GM19468 (cell line): ENCODE results near the gene NCOA7.

Experiments used
- ATAC-seq: cut with Tn5 transposase; IDR thresholded peaks from one replicate; pipeline ENCODE4 v1.9.1; 2021; ENCODE audit warnings: mild to moderate bottlenecking, moderate library complexity, moderate number of reproducible peaks; ENCODE audit not compliant: unreplicated experiment; ENCODE audit errors: extremely low read depth

The NCOA7 gene

DNA sequence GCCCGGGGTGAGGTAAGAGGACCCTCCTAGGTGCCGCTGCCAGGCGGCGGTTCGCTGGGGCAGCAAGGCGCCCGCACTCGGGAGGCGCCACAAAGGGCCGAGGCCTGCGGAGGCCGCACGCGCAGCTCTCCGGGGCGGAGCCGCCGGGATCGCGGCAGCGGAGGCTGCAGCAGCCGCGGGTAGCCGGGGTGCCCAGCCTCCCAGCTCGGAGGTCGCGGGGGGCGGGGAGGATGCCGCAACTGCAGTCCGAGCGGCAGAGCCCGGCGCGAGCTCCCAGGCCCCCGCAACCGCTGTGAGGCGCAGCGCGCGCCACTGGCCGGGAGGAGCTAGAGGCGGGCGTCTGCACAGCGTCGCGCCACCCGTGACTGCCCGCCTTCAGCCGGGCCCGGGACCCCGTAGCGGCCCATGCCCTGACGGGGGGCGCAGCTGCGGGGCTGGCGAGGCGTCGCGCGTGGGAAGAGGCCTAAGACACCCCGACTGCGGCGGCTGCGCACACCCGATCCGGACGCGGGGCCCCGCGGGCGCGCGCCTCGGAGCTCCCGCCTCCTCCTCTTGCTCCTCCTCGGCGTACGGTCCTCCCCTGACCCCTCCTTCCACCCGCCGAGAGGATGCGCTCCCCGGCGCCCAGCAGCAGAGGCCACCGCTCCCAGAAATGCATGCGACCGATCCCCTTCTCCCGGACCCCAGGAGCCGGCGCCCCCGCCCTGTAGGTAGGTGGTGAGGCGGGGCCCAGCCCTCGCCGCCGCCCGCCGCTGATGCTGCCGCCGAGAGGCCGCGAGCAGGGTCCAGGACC, at the start of gene NCOA7:
NCOA7 (plus strand) TSS at position 603 of the 793 bp plus-strand sequence. CDS start 24,395 bp downstream, outside the sequence.
- peak; percentile 38 for ATAC-seq

GRCh38 chr6:125741336-125741735, 49.4 kb upstream of the NCOA7 start:
- no peak for ATAC-seq

- ATAC-seq, result no peak
Measured at GRCh38 chr6:125742024-125742423, 48.7 kb upstream of the NCOA7 start.

DNA sequence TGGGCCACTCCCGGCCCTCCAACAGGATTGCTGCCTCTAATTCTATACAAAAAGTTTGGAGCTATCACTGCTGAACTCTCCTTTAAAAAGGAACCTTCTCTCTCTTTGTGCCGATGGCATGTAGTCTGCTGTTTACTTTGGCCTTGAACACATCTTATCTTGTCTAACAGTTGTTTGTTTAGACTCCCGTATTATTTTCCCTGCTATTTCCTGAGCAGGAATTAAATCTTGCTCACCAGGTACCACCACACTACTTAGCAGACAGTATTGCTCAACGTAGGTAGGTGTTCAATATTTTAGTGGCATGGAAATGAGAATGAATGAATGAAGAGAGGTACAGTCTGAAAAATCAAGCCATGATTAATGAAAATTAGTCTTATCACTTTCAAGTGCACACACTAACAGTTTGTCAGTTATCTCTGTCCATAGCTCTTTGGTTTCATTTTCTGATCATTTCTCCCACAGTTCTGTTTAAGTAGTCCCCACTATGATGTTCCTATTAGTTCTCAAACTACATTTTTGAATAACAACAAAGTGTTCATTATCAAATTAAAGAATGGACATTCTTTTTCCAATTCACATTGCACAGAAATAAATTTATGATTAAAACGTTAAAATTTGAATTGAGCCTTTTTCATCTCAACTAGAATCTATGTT, 48.2 kb upstream of the NCOA7 start:
- no peak for ATAC-seq

DNA sequence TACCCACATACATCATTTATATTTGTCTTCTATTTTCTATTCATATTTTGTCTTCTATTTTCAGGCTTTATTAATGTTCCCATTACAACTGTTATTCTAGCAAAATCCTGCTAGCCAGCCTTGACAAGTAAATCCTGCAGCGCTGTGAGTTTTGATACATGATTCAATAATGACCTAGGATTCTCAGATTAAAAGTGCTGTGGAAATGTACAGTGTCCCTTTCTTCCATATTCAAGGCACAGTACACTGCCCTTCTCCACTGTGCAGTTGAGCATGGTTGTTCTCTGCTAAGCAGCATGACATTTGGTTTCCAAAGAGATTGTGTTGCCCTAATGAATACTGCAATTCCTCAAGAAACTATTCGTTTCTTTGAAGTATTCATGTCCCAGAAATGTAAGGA, 47.2 kb upstream of the NCOA7 start:
- no peak for ATAC-seq

DNA sequence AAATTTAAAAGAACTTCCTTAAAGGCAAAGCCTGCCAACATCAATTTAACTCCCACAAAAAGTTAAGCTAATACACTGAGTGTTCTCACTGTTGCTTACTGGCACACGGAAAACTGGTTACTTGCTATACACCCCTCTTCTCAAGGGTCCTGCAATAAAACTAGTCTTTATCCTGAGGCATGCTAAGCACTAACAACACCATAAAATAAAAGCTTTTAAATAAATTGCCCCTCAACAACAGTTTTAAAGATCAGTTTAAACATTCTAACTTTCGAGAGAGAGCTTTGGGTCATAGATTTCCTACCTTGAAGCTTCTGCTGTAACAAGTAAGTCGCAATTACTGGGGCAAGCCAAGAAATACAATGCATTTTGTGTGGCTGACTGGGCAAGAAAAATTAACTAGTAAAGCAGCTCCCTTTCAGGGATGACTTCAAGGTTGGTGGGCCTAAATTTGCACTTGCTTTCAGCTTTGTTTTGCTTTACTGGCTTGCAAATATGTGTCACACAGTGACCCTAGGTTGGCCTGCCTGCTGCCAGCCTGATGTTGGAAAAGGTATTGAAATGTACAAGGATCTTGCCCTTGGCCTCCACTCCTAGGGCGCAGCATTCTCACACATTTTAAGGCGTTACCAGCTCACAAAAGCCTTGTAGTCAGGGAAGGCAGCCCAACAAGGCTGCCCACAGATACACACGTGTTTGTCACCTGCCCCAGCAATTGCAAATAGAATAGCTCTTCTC, 45.3 kb upstream of the NCOA7 start:
- no peak for ATAC-seq

- ATAC-seq, result no peak
Measured at GRCh38 chr6:125746019-125746414, 44.7 kb upstream of the NCOA7 start.

DNA sequence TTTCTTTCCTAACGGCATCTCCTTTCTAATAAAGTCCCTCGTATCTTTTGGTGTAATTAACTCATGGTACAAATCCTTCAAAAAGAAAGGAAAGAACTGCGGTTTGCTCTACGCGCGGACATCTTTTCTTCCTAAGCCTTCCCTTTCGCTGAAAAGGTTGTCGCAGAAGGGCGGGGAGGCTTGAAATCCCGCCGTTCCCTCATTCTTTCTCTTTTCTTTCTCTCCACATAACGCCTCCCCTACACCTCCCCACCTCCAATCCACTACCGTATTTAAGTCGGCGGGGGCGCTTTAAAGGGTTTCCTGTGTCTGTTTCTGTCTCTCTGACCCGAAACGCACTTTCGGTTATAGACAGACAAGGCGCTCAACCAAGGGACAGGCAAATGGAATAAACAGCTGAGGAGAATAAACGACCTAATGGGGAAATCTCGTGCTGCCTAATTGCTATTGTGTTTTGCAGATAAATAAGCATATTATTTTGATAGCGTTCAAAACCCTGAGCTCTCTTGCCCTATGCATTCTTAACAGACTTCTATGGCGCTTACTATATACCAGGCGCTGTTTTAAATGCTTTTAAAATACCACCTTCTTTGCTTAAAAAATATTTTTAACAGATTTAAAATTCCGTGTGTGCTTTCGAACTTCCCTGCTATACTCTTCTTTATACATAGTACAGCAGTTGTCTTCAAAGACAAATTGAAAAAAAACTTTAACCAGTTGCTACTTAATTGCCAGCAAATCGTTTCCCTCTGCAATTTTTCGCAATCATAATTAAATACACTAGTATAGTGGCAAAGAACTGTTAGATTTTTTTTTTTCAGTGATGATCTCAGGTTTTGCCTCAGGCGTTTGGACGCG, 43.8 kb upstream of the NCOA7 start:
- peak; percentile 28 for ATAC-seq

DNA sequence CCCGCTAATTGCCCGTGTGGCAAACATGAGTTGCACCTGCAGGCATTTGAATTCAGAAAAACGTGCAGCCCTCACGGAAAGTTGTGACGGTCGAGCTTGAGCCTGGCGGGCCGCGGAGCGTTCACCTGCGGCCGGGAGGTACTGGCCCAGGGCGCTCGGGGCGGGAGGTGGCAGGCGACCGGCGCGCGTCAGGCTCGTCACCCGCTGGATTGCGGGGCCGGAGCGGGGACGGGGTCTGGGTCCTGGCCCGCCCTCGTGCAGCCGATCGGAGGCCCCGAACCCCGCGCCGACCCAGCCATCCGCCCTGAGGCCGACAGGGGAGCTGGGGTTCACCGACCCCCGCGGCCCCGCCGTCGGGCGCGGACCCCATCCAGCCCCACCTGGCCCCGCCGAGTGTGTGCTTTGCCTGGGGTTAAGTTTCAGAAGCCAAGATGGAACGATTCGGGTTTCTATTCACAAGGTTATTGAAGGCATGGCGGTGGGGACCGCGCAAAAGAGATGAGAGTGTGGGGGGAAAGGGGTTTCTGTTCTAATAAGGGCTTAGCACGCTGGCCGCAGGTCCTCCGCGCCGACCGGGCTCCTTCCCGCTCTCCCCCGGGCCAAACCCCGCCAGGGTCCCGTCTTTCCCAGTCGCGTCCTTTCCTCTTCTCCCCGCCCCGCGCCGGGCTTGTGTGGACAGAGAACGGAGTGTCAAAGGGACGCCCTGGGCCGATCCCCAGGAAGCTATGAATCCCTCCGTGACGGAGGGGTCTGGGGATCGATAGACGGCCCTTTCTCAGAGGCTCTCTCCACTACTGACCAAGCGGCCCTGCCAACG, 43.0 kb upstream of the NCOA7 start:
- ATAC-seq, result no peak

DNA sequence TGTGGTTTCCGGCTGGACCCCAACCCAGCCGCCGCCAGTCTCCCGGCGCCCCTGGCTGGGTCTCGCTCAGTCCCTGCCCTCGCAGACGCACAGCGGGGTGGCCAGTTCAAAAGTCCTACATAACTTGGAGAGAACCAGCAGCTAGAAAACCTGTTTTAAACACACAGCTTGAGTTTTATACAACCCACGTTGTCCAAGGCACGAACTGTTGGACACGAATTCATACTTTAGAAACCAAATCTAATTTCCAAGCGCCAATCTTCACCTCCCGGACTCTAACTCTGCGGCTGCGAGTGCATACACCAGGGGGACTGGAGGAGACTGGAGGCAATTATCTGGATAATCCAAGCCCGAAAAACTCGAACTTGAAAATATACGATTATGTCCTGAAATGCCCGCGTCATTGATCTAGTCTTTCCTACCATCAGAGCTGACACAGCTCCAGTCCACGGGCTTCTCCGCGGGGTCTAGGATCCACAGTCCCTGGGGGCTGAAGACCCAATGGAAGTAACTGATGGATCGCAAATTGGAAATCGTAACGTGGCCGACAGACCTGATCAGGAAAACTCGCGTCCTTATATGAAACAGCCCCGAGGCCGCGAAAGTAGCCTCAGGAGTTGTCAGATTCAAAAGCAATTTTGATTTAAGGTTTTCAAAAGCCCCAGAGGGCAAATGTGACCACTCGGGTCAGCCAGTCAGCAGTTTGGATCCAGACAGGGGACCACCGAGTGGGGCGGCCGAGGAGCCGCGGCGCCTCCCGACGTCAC, 42.2 kb upstream of the NCOA7 start:
- ATAC-seq, result no peak

DNA sequence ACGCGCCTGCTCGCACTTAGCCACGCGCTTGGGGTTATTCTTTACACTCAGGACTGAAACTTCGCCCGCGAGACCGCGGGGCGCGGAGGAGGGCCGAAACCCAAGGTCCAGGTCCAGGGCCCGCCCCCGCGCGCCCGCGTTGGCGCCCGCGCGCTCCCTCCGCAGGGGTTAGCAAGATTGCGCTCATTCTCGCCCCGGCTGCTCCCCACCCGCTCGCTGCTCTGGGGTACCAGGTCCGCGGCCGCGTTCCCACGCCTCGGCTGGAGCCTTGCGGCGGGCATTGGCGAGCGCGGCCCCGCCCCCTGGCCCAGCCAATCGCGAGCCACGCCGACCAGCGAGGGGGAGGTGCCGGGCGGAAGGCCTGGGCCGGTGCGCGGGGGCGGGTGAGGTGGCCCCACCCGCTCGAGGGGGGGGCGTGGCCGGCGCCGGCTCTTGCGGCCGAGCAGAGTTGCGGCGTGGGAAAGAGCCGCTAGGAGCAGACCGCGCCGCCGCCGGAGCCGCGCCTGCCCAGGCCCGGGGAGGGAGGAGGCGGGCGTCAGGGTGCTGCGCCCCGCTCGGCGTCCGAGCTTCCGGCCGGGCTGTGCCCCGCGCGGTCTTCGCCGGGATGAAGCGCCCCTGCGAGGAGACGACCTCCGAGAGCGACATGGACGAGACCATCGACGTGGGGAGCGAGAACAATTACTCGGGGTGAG, 41.4 kb upstream of the NCOA7 start, which contains the start of gene HEY2:
HEY2 (plus strand) TSS at position 460 of the 692 bp plus-strand sequence; CDS start at position 605, 145 bp downstream.
- peak; percentile 83 for ATAC-seq

DNA sequence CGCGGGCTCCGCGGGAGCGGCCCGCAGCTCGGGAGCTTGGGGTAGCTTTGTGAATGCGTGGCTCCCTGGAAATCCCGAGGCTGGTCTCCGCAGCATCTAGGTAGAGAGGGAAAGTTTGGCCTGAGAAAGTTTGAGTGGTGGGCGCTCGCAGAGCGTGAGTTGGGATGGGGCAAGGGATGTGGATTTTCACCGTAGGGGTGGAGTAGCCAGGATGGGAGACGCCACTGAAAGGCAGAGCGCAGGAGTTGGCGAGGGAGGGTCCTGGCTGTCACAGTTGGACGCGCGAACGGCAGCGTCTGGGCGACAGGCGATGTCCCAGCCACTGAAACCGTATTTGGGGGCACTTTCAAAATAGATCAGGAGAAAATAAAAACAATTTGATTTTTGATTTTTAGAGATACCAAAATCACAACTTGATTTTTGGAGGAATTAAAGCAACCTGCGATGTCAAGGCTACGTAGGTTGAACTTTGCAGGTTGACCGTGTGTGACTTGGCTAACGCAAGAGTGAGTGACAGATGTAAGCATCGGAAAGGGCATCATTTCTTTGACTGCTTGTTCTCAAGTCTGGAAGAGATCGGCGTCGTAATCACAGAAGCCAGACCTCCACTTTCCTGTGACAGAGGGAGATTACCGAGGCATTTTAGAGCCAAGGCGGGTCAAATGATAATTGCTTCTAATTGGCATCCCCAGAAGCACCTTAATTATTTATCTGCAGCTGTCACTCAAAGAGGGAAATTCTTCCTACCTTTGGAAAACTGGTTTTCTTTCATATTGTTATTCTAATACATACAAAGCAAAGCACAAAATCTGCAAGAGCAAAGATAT, 40.7 kb upstream of the NCOA7 start:
- ATAC-seq, result no peak

DNA sequence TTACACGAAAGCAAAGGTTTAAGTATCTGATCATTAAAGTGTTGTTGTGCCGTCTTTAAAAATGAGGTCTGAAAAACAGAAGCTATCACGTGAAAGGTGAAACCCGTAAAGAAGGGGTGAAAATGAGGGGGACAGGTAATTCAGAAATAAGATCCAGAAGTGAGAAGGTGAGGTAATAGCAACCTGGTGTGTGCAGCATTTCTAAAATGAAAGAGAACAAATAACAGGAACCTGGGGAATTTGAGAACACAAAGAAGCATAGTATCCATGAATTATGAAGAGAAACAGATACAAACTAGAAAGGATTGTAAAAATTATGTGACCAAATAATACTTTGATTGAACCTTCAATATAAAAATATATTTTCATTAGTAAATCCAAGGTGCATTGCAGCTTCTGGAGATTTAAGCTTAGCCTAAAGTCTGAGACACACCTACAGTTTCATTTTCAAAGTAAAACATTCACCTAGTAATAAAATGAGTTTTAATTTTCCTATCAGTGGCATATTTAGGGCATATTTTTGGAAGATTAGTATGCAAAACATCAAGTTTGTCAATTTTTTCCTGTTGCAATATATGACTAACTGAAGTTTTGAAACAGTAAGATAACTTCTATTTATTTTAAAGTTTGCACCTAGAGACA, 39.9 kb upstream of the NCOA7 start:
- ATAC-seq, result no peak

DNA sequence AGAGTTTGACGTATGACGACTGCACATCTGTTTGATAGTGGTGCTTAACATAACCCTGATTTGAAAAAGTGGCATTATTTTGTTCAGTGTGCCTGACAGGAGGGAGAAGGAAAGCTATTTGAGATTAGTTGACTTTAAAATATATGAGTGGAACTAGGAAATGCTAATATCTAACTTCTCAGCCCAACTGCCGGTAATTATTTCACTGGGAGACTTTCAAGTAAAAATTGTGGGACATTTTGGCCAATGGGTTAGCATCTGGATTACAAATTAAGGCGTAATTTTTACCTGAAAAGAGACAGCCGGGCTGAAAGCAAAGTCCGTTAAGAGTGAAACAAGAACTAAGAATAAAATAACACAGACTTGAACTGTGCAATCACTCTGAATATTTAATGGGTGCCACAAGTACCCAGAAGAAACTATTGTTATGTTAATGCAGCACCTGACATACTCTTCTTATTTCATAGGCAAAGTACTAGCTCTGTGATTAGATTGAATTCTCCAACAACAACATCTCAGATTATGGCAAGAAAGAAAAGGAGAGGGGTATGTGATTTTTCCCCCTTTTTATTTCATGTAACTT, 39.3 kb upstream of the NCOA7 start:
- no peak for ATAC-seq

GRCh38 chr6:125752773-125753172, 38.0 kb upstream of the NCOA7 start:
- ATAC-seq, result no peak

DNA sequence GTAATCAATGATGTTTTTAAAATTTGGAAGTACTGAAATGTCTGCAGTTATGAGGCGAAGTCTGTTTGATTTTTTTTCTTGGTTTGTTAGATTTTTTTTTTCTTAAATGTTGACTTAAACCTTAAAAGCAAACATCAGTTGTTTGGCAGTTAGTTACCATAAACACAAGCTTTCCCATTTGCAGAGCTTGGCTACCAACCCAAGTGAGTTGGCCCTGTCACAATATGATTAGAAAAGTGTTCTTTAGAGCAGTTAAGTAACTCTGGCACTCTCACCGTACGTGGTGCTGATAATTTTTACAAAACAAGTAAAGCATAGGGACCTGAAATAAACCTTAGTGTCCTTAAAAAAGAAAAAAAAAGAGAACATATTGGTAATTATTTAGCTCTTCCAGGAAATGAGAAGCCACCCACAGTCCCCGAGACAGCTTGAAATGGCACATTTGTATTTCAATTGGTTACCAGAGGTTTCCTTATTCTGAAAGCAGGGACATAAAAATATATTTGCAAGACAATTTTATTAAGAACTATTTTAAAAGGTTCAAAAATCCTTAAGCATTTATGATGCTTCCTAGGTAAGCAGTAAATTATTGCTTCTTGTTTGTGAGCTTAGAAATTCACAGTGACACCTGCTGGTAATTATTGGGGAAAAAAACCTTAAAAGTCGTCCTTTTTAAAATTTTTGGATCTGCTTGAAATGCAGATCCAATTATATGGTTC, 37.4 kb upstream of the NCOA7 start:
- no peak for ATAC-seq
